GM18520 (cell line): ENCODE results near the gene RHOBTB1.
"Not testable (repeated sequence)": the region's sequence is repeated elsewhere in the genome, so short reads cannot be mapped to it uniquely, and the experiment has no call there.

Experiments used
- ATAC-seq: cut with Tn5 transposase; IDR thresholded peaks from one replicate; pipeline ENCODE4 v1.9.1; 2021; ENCODE audit not compliant: unreplicated experiment

Gene RHOBTB1

DNA sequence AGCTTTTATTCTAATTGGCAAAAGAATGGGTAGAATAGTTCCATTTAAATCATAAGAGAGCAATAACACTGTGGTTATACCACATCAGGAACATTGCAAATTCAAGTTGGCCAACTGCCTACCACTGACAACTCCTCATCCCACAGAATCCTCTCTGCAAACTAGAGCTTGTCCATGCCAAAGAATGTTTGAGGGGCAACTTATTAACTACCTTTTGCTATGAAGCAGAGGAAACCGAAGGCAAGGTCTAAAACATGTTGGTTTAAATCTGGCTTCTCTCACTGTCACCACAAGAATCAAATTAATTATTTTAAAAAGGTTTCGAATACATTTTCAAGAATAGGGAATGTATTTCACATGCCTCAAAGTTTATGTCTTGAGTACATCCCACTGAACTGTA, 36.0 kb downstream of the RHOBTB1 start:
- no peak for ATAC-seq

DNA sequence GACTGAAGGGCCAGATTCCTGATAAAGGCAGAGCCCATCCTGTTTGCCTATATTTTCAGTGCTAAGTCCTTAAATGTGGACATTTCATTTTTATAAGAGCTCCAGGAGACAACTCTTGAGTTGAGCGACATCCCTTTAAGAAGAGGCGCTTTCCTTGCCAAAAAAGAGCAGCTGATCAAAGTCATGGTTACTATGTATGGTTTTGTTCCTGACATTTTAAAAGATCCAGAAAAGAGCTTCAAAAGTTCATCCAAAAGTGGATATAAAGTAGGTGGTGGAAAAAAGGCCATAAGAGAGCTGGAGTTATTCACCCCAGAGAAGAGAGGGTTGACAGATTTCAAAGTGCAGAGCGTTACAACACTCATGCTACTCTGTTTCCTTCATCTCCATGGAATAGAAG, 36.7 kb downstream of the RHOBTB1 start:
- ATAC-seq = no peak

DNA sequence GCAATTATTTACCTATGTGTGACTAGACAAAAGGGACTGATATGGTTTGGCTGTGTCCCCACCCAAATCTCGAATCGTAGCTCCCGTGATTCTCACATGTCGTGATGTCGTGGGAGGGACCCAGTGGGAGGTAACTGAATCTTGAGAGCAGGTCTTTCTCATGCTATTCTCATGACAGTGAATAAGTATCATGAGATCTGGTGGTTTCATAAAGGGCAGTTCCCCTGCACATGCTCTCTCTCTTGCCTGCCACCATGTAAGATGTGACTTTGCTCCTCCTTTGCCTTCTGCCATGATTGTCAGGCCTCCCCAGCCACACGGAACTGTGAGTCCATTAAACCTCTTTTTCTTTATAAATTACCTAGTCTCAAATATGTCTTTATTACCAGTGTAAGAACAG, 37.2 kb downstream of the RHOBTB1 start:
- ATAC-seq = not testable (repeated sequence)

DNA sequence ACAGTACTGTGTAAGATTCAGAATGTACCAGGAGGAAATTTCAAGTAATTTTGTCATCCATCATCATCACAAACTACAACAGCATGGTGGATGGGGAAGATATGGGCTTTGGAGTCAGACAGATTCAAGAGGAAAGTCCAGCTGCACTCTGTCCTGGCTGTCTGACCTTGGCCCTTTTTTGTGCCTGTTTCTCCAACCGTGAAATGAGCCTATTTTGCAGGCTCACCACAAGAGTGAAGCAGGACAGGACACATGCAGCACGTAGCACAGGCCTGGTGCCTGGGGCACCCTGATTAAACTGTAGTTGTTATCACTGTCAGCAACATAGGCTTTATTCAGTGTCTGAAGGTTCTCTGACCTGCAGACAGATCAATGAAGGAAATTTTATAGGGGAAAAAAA, 37.6 kb downstream of the RHOBTB1 start:
- no peak for ATAC-seq

DNA sequence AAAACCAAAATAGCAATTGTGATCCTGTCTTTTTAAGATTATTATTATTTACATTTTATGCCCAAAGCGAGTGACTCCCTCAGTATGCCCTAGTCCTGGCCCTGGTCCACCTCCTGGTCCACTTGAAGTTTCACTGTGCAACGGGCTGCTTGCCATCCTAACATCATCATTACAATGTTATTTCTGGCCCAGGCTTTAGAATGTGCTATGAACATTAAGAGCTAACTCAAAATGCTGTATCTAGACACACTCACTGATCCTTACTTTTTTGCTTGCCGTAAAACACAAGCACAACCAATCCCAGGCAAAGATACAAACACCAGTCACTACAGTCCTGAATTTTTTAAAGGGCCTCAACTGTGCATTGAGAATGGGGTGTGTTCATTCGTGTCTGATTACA, 38.4 kb downstream of the RHOBTB1 start:
- ATAC-seq = no peak

DNA sequence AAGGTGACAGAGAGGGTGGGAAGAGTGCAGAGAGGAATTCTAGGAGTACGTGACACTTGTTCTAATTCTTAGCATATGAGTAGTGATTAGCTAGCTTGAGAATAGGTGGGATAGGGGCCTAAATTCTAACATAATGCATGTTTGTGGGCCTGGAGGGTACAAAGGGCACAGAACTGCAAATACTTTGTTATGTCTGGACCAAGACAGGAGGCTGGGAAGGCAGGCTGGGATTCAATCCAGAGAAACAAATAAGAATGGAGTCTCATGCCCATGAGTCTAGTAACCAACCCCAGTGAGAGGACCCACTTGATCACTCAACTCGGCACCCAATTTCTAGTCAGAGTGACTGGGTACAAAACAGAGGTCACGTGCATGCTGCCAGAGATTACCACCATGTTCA, 40.9 kb downstream of the RHOBTB1 start:
- ATAC-seq = no peak

DNA sequence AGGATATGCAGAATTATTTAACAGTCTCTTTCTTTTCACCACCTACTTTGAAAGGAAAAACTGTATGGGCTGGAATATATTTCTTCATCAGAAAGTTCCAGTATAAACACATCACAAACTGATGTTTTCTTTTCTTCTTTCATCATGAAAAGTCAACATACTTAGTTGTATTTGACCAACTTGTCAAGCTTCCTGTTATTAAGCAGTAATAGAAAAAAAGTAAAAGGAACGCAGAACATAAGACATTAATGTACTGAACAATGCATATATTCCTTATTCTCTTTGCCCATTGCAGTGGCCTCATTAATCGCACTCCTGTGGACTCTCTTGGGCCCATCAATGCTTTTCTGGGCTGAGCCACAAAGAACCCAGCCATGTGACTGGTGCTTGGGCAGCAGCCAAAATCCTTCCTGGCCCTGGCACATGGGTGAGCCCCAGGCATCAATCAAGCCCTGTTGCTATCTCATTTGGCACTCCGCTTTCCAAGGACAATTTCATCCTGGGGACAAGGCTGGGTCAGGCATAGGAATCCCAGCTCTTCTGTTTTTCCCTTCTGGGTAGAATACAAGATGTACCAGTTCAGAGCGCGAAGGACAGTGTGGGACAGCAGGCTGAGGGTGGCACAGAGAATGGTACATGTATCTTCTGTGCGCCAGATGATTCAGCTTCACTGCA, 42.3 kb downstream of the RHOBTB1 start:
- ATAC-seq = no peak

DNA sequence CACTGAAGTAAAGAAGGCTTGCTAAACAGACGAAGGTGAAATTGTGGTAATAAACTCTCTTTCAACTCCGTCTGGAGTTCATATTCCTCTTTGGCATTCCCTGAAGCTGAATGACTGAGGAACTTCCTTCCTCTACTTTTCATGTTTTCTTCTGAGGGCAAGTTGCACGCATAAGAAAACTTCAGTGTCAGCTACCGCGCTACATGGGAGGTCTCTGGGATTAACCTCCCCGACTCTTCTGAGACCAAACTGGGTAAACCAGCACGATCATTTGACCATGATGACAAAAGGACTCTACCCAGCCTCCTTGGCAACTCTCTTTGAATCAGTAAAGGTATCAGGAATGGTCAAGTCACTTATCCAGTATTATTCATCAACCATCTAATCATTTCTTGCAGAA, 44.7 kb downstream of the RHOBTB1 start:
- no peak for ATAC-seq

DNA sequence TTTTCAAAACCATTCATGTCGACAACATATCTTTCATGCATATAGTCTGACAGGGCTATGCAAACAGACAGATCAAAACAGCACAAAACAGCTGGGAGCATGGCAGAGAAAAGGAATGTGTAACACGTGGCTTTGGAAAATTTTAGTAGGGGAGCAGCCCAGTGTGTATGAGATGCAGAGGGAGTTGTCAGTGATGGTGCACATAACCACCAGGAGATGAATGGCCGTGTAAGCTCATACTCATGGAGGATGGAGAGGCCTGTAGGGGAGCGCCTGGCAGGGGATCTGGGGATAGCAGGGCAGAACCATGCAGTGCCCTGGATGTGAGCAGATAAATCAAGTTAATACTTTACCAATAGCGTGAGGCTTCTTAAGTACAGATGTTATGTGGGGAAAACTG, 45.7 kb downstream of the RHOBTB1 start:
- no peak for ATAC-seq

DNA sequence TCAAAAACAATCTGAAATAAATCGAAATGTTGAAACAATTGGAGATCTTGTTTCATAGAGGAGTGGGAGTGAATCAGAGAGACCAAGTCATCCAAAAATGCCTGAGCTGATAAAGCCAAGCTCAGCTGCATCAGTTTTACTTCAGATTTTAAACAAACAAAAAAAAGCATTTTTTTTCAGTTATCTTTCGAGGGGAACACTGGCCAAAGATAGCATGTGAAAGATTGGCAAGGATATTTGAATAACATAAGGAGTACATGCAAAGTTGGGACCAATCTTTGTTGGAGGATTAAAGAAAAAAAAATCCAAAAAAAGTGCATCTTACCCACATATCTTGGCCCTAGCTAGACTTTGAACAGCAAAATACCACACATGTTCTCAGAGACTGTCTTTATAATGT, 47.2 kb downstream of the RHOBTB1 start:
- no peak for ATAC-seq

DNA sequence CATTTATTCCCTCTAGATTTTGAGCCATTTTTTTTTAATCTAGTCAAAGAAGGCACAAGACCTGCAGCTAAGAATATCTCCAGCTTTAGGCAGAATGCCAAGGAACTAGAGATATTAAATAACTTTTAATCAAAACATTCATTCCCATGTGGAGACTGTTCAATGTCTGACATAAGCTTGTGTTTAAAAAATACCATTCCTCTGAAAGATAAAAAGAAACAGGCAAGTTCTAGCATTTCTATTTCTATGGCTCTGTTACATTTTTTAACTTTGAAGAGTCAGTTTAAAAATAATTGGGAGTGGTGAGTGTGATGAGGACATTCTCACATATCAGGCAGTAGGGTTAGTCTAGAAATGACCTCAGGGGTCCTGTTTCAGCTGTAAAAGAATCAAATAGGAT, 48.0 kb downstream of the RHOBTB1 start:
- no peak for ATAC-seq

DNA sequence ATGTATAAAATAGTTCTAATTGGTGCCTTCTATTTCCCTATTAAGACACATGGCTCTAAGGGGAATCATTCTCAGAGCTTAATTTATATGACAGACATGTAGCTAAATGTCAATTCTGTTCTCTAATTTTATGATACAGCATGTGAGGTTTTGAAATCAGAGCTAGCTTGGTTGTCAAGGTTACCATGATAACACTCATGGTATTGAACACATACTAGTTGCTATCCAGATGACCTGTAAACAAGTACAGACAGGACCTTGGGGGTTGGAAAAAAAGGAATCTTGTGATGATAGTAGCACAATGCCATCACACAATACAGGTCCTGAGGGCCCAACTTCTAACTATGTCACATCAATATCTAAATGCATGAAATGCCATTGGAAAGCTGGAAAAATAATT, 49.2 kb downstream of the RHOBTB1 start:
- ATAC-seq = no peak

DNA sequence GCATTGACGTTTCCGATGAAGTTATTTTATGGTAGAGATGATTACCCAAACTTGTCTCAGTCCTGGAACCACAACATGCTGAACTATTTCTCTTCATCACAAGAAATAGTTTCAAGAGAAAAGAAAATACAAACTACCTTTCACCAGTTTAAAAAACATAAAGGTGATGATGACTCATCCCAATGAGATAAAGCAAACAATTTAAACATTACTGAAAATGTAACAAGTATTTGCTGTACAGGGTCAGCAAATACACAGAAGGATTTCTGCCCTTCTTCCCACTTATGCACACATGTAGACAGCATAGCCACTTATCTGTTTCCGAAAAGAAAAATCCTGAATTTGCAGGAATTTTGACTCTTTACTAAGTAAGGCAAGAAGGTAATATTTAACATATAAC, 50.8 kb downstream of the RHOBTB1 start:
- ATAC-seq = no peak

DNA sequence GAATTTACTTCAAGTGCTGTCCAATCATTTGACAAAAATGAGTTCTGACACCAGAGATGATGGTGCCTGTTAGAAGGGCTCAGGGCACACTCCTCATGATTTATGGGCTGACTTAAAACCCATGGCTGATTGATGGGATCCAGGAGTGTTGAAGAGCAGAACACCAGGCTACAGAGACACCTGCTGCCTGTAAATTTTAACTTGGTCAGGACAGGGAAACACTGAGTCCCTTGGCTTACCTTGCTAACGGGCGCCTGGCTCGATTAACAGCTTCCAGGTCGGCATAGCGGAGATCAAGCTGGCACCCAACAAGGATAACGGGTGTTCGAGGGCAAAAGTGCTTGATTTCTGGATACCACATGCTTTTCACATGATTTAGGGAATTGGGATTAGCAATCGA, 51.4 kb downstream of the RHOBTB1 start:
- no peak for ATAC-seq

DNA sequence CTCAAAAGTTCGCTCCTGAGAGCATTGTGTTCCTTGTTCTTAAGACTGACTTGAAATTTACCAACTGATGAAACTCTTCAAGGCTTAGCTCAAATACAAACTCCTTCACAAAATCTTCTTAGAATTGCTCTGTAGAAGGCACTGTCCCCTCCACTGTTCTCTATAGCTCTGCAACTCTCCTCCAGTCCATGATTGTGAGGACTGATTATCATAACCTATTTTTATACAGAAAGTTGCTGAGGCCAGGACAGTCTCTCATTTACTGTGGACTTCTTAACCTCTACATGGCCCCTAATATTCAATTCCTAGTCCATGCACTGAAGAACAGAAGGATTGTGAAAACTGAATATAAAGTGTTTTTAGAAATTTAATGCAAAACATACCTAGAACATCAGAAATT, 53.2 kb downstream of the RHOBTB1 start:
- no peak for ATAC-seq

DNA sequence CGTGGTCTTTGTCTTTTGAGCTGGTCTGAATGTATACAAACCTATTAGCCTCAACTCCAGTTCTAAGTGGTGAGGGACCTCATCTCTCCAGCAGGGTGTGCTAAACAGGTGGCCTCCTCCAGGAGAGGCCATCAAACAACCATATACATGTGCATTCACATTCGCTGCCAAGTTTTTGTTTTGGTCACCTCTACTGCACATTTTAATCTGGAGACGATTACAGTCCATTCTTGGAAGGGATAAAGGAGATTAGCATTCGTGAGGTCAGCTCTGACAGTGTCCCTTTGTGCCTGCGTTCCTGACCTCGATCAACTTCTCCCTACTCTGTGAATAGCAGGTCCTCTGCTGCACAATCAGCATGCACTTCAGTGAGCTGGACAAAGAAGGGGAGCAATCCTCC, 60.8 kb downstream of the RHOBTB1 start:
- ATAC-seq = no peak

DNA sequence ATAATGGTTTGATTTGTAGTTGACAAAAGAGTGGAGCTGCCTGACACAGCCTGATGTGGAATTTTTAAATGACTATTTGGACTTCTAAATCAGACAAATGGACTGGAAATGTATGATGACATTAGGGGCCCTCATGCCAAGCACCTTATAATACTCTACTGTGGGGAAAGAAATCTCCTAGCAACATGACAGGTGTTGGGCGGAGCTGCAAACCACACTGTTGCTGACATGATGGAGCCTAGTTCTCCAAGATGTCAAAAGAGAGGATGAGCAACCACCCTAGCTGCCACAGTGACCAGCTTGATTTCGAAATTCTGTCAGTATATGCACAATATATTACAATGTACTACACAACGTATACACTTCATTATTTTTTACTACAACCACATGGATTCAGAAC, 65.8 kb downstream of the RHOBTB1 start:
- no peak for ATAC-seq

DNA sequence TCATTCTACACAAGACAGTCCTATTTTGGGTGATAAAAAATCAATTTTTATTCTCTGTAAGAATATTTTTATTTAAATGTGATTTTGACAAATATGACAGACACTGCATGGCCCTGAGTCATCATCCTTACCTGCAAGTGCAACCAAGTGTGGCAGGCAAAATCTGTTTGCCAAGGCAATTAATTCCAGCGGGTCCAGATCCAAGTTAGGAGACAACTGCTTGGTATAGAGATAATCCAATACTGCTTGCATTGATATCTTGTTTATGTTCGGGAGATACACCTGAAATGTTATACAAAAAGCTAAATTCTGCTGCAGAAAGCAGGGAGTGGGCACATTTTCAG, 66.2 kb downstream of the RHOBTB1 start:
- ATAC-seq = no peak

DNA sequence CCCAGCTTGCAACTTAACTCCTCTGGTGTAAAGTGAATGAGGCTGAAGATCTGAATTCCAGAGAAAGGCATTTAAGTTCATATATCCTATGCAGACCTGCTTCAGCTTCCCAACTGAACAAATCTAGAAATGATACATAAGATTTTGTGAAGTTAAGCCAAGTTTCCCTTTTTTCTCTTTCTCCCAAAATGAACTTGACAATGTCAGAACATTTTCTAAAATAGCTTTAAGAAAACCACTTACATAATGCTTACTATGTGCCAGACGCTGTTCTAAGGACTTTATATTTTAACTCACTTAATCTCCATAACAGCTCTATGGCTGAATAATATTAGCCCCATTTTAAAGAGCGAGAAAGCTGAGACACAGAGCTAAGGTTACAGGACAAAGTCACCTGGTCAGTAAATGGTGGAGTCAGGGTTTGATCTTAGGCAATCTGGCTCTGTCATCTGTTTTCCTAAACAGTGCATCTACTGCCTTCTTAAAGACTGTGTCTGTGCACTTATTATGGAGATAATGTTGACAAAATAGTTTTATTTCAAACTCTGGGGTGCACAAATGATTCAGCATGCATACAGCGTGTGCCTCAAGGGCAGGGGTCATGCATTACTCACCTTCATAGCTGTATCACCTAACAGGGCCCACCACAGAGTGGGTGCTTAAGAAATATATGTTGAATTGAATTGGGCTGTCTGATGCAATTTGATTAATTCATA, 66.8 kb downstream of the RHOBTB1 start:
- ATAC-seq = no peak

DNA sequence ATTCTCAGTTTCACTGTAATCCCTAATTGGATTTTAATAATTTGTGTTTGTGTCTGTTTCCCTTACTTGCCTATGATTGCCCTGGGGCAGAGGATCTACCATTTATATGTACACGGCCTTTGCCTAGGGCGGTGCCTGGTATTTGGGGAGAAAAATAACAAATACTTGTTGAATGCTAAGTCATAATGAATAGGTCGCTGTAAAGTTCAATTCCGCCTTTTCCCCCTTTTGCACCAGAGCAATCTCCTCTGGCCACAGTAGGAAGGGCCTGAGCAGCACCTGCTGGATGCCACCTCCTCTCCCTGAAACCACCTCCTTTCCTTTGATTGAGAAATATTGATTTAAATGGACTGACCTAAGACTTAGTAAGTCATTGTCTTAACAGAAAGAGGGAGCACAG, 70.2 kb downstream of the RHOBTB1 start:
- no peak for ATAC-seq

DNA sequence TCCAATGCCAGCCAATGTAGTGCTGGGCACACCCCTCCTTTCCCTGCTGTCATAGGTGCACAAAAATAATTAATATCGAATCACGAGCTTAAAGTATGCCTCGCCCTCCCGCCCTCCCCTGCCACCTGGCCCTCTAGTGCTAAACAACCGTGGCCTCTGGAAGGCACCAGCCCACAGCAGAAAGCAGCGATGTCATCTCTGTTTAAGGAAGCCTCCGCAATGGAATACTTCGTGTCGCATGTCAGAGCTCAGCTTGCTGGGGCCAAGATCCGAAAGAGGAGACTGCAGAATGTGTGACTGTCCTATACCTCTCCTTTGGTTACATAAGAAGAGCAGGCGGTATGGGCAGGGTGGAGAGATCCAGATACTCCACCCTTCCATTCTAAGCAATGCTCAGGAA, 71.5 kb downstream of the RHOBTB1 start:
- ATAC-seq = no peak

DNA sequence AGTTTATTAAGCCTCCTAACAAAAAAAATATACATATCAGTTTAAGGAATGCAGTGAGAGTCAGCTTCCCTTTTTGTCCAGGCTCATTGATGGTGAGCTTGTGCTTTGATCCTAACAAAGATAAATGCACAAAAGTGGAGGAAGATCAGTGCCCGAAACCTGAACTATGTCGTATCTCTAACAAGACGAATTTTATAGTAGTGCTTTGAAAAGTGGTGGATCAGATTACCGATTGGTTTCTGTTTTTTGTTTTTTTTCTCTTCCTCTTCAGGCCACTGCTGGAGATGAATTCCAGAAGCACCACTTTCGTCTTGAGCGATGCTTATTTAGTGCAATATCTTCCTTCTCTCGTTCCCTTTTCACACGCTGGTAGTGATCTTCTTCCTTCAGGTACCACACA, 72.8 kb downstream of the RHOBTB1 start:
- no peak for ATAC-seq

DNA sequence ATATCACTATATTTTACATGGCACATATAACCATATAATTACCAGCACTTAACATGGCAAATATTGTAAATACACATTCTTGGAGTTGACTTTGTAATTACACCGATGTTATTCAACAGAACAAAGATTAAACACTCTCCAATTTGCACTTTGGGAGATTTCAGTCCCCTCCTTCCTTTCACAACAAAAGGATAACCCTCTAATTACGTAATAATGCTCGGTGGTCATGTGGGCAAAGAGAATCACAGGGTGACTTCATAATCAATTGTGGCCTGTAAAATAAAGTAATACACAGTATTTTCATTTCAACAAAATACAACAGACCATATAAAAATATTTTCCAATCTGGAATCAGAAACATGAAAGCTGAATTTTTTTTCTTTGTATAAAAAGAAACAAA, 73.2 kb downstream of the RHOBTB1 start:
- no peak for ATAC-seq
